Thymus (tissue), 11 donors: Measurements from ENCODE around the gene HMOX2. TPM values are rescaled to one million over a fixed set of nuclear protein-coding genes. Genes with fewer than 3 reads are reported as not detected.

Source experiments
- DNase-seq, 9 donors: peaks; one replicate each; pipeline ENCODE4 v3.0.0-alpha.2; 2013; ENCODE audit warnings: low spot score in 9 of 9, low read depth in 6 of 9, missing footprints in 1 of 9
- H3K27ac ChIP-seq, 2 donors: one replicate each; pipeline ENCODE4 v1.5.1; 2013; ENCODE audit warnings: control low read depth in 1 of 2, low read depth in 1 of 2, low read length in 1 of 2, mild to moderate bottlenecking in 1 of 2, moderate library complexity in 1 of 2
- H3K27me3 ChIP-seq, 2 donors: one replicate each; pipeline ENCODE4 v1.5.1; 2013; ENCODE audit warnings: low read length in 1 of 2; ENCODE audit not compliant: control insufficient read depth in 2 of 2, insufficient read depth in 1 of 2
- H3K36me3 ChIP-seq, 2 donors: one replicate each; pipeline ENCODE4 v1.5.1; 2013; ENCODE audit warnings: low read length in 1 of 2, mild to moderate bottlenecking in 1 of 2, moderate library complexity in 1 of 2; ENCODE audit not compliant: control insufficient read depth in 2 of 2, insufficient read depth in 2 of 2
- H3K4me1 ChIP-seq, 2 donors: one replicate each; pipeline ENCODE4 v1.5.1; 2013; ENCODE audit warnings: low read length in 2 of 2; ENCODE audit not compliant: control insufficient read depth in 2 of 2, insufficient read depth in 2 of 2
- H3K4me3 ChIP-seq, 2 donors: one replicate each; pipeline ENCODE4 v1.5.1; 2013; ENCODE audit warnings: low read length in 2 of 2, control low read depth in 1 of 2, mild to moderate bottlenecking in 1 of 2
- H3K9me3 ChIP-seq, 2 donors: one replicate each; pipeline ENCODE4 v1.5.1; 2013; ENCODE audit warnings: low read length in 1 of 2, mild to moderate bottlenecking in 1 of 2; ENCODE audit not compliant: control insufficient read depth in 2 of 2, insufficient read depth in 1 of 2
- WGBS: extraction: QIAGEN DNeasy Blood & Tissue Kit; methylation state at CpG from one replicate; pipeline ENCODE4 v1.1.7; 2013; 5-methylcytosine and 5-hydroxymethylcytosine counted together
- polyA plus RNA-seq: library from polyadenylated mRNA; stranded (reverse); fragments of 200-250 nt; gene quantifications from one replicate; pipeline ENCODE4 v1.2.3, GENCODE V29; 2013
- total RNA-seq: library from RNA; stranded (reverse); fragments of 120-200 nt; gene quantifications from one replicate; pipeline ENCODE4 v1.2.4, GENCODE V29; 2013
- donor health status: healthy.

HMOX2 gene
- total and polyA plus RNA-seq, 2 donors, result 38.3 to 54.0 TPM

DNA sequence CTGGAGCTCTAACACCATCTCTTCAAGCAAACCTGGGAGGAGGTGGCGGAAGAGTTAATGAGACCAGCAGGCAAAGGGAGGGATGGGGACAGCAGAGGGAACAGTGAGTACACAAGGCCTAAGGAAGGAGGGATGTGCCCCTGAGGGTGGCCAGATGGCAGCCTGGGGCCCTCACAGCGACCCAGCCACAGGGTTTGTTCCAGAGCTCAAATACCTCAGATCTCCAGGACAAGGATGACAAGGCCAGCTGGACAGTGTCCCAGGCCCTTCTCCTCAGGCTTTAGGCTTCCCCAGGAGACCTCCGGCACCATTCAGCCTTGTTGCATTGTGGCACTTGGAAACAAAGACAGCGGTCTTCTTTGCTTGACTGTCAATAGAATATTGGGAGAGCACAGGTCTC is 47.5 kb downstream of the HMOX2 start:
- Histone ChIP-seq H3K9me3 (no peaks in the 10 kb centered on the region), H3K27me3 (no peaks in the 10 kb centered on the region), H3K4me3 (no peak overlapping the region), H3K36me3 (peaks cover 9 to 12% of the 10 kb centered on the region in 2 donors), H3K27ac (peak overlapping the region in 1 of 2 donors; percentile 32), H3K4me1 (peaks cover 4 to 53% of the 10 kb centered on the region in 2 donors)
- WGBS, result 97% methylated on average over 4 of the region's 4 CpGs
- DNase-seq, result no peak

DNA sequence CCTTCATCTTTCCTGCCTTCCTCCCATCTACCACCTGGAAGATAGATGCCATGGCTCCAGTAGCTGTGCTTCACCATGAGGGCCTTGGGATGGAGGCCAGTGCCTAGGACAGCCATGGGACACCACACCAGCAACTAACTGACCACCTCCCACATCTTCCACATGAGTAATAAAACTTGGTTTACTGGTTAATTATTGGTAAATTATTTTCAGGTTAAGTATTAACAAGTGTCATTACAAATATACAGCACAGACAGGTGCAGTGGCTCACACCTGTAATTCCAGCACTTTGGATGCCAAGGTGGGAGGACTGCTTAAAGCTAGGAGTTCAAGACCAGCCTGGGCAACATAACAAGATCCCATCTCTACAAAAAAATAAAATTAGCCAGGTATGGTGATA is 48.4 kb downstream of the HMOX2 start:
- no peaks in the 10 kb centered on the region for H3K9me3 ChIP-seq
- peaks cover 12 to 59% of the 10 kb centered on the region in 2 donors for H3K4me1 ChIP-seq
- no peak for DNase-seq
- peaks cover 9 to 12% of the 10 kb centered on the region in 2 donors for H3K36me3 ChIP-seq
- no peak overlapping the region for H3K4me3 ChIP-seq
- H3K27ac ChIP-seq, result no peak overlapping the region
- no peaks in the 10 kb centered on the region for H3K27me3 ChIP-seq

DNA sequence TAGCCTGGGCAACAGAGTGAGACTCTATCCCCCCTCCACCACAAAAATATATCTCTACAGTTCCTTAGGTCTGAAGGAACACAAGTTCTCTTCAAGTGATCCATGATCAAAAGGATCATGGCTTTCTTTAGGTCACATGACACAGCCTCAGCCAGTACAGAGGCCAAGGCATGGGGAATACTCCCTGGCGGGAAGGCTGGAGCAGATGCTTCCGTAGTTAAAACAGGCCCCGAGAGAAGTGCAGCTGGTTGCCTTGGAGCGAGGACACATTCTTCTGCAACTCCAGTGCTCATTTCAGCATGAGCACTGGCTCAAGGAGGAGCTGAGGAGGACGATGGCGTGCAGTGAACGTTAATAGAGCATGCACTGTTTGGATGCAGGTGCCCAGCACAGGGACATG is 48.9 kb downstream of the HMOX2 start:
- Histone ChIP-seq H3K4me1 (peaks cover 16 to 64% of the 10 kb centered on the region in 2 donors), H3K27me3 (no peaks in the 10 kb centered on the region), H3K9me3 (no peaks in the 10 kb centered on the region), H3K36me3 (peaks cover 9 to 12% of the 10 kb centered on the region in 2 donors), H3K4me3 (no peak overlapping the region), H3K27ac (no peak overlapping the region)
- no peak for DNase-seq
- 93% methylated on average over 7 of the region's 7 CpGs for WGBS

DNA sequence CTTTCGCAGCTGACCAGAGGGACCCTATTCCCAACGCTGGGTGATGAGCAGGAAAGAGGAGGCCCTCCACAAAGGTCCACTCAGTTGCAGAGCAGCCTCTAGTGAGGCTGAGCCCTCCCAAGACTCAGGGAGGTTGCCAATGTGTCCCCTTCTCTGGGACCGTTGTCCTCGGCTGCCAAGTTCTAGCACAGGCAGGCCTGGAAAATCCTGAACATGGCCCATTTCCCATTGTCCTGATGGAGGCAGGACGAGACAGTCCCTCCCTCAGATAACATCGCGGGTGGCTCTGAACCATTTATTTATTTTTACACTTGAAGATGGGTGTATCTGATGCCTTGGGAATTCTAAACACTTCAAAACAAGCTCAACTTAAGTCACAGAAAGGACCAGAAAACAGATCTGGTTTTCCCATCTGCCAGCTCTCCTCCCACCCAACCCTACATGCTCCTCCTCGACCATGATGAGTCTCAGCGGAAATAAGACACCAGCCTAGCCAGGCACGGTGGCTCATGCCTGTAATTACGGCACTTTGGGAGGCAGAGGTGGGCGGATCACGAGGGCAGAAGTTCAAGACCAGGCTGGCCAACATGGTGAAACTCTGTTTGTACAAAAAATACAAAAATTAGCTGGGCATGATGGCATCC is 49.6 kb downstream of the HMOX2 start:
- Histone ChIP-seq H3K36me3 (peaks cover 9 to 12% of the 10 kb centered on the region in 2 donors), H3K4me3 (no peak overlapping the region), H3K4me1 (peaks cover 19 to 70% of the 10 kb centered on the region in 2 donors), H3K27me3 (no peaks in the 10 kb centered on the region), H3K27ac (no peak overlapping the region), H3K9me3 (no peaks in the 10 kb centered on the region)
- DNase-seq, result no peak
- WGBS, result 96% methylated on average over 13 of the region's 13 CpGs

DNA sequence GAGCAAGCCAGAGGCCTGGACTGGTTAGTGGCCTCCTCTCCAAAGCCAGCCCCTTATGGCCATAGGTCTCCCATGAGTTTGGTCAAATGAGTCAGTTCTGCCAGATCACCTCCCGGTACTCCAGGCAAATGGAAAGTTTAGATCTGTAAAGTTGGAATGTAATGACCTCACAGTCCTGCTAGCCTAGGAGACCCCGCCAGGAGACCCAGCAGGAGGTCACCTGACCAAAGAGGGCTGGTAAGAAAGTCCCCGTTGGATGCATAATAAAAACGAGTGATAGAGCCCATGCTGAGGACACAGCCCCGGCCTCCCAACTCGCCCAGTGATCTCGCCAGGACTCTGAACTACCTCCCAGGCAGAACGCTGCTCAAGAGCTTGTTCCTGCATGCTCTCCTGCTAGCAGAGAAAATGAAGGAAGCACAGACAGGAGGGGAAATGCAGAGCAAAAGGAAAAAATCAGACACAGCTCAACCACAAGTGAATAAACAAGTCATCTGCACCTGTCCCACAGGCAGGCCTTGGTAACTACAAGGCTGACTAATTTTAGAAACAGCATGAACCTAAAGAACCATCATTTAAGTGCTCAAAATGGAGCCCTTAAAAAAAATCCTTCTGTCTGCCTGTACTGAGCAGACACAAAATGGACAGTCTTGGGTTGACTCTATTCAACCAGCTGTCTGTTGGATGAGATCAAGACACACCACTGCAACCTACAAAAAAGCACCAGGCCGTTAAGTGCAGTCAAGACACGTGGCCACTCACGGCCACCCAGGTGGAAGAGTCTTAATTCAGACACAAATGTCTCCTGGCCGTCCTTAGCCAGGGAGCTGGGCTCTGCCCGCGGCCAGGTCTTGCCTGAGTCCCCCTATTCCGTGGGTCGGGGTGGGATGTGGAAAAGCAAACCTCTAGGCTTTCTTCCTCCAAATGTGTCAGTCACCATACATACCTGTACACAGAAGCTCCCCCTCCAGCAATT is 53.2 kb downstream of the HMOX2 start:
- 54% methylated on average over 16 of the region's 16 CpGs for WGBS
- no peaks in the 10 kb centered on the region for H3K27me3 ChIP-seq
- DNase-seq, result peak in 5 of 9 donors; percentile 57 to 86 (median 64)
- no peaks in the 10 kb centered on the region for H3K9me3 ChIP-seq
- H3K27ac ChIP-seq, result peak overlapping the region; percentile 87 to 94
- peaks cover 8 to 14% of the 10 kb centered on the region in 2 donors for H3K36me3 ChIP-seq
- peak overlapping the region in 1 of 2 donors; percentile 28 for H3K4me3 ChIP-seq
- peaks cover 22 to 90% of the 10 kb centered on the region in 2 donors for H3K4me1 ChIP-seq

DNA sequence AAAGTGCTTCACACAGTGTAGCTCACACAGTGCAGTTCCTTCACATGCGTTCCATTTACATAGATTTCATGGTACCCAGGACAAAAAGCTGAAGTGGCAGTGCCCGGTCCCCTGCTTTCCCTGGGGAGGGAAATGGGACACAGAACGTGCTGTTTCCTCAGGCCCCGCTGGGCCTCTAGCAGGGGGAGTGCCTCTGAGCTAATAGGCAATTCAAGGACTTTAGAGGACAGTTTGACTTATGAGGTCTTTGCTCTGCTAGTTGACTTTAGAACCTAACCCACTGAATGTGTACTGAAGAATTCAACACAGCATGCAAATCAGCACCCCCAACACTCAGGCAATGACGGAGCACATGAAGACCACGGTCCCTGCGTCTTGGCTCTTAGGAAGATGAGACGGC is 55.6 kb downstream of the HMOX2 start:
- DNase-seq, result no peak
- no peaks in the 10 kb centered on the region for H3K27me3 ChIP-seq
- WGBS, result 99% methylated on average over 8 of the region's 8 CpGs
- peaks cover 29 to 96% of the 10 kb centered on the region in 2 donors for H3K4me1 ChIP-seq
- H3K36me3 ChIP-seq, result peaks cover 8 to 14% of the 10 kb centered on the region in 2 donors
- no peak overlapping the region for H3K27ac ChIP-seq
- H3K4me3 ChIP-seq, result no peak overlapping the region
- H3K9me3 ChIP-seq, result no peaks in the 10 kb centered on the region

DNA sequence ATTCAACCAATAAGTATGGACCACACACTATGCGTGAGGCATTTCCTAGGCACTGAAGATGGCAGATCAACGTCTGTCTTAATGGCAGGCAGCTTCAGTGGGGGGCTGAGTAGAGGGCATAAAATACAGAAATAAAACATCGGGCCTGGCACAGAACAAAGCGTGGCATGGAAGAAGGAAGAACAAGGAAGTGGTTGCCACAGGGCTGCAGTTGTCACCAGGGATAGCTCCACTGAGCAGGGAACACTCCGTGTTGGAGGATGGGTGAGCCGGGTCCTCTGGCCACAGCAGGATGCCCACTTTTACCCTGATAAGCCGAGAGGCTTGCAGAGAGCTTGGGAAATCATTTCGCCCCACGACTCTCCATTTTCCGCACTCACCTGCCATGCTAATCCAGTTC is 56.0 kb downstream of the HMOX2 start:
- H3K36me3 ChIP-seq, result peaks cover 8 to 14% of the 10 kb centered on the region in 2 donors
- H3K4me1 ChIP-seq, result peaks cover 33 to 94% of the 10 kb centered on the region in 2 donors
- WGBS, result 99% methylated on average over 10 of the region's 10 CpGs
- no peak for DNase-seq
- no peak overlapping the region for H3K27ac ChIP-seq
- H3K9me3 ChIP-seq, result no peaks in the 10 kb centered on the region
- no peak overlapping the region for H3K4me3 ChIP-seq
- H3K27me3 ChIP-seq, result peaks cover 0 to 1% of the 10 kb centered on the region in 2 donors

DNA sequence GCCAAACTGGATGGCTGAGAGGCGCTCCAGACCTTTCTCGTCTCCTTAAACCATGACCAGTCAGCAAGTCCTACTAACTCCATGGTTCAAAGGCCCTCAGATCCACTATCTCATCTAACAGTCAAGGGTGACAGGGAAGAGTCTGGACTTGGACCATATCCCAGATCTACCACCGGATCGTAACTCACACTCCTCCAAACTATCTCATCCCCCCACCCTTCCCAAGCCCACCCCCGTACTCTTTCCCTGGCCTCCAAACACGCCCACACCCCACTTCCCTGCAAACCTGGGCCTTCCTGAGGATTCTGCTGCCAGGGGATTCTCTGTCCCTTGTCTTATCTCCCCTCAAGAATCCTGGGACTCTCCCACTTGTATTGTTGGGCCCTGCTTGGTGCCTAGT is 57.3 kb downstream of the HMOX2 start:
- Histone ChIP-seq H3K9me3 (peaks cover 0 to under 1% of the 10 kb centered on the region in 2 donors), H3K27me3 (peaks cover 0 to 12% of the 10 kb centered on the region in 2 donors), H3K36me3 (peaks cover 8 to 14% of the 10 kb centered on the region in 2 donors), H3K4me1 (peaks cover 32 to 89% of the 10 kb centered on the region in 2 donors), H3K27ac (no peak overlapping the region), H3K4me3 (no peak overlapping the region)
- DNase-seq, result no peak
- WGBS, result 98% methylated on average over 6 of the region's 6 CpGs
